WERI-Rb-1 (cell line): ENCODE data around the gene PLXNA4.
A peak's percentile ranks its signal among the peaks of the same experiment; 100 is the strongest.

ENCODE experiments used
- DNase-seq: peaks from one replicate; pipeline ENCODE4 v3.0.0-alpha.2; 2020
- H3K27ac ChIP-seq: fragments of 250-450 bp; sonication (Bioruptor Pico); 2 replicates; pipeline ENCODE4 v1.5.1; 2020; ENCODE audit warnings: mild to moderate bottlenecking, moderate library complexity
- H3K27me3 ChIP-seq: fragments of 250-450 bp; sonication (Bioruptor Pico); 2 replicates; pipeline ENCODE4 v1.5.1; 2021; ENCODE audit warnings: mild to moderate bottlenecking, low read depth, moderate library complexity; ENCODE audit not compliant: insufficient read depth, severe bottlenecking
- H3K36me3 ChIP-seq: fragments of 250-450 bp; sonication (Bioruptor Pico); 2 replicates; pipeline ENCODE4 v1.5.1; 2020; ENCODE audit warnings: mild to moderate bottlenecking, moderate library complexity
- H3K4me3 ChIP-seq: 2 replicates; pipeline ENCODE4 v1.5.1; 2011; ENCODE audit warnings: low read depth, mild to moderate bottlenecking, control low read depth, low read length
- H3K9me3 ChIP-seq: fragments of 250-450 bp; sonication (Bioruptor Pico); 2 replicates; pipeline ENCODE4 v1.5.1; 2021; ENCODE audit warnings: mild to moderate bottlenecking, moderate library complexity; ENCODE audit not compliant: severe bottlenecking
- CTCF ChIP-seq: IDR thresholded peaks from 2 replicates; pipeline ENCODE4 v1.5.1; 2011; ENCODE audit warnings: low read depth, mild to moderate bottlenecking, control low read depth, inconsistent platforms, low read length

The PLXNA4 gene

GRCh38 chr7:132190683-132191082, 385.6 kb downstream of the PLXNA4 start:
- no peaks in the 10 kb centered on the region for H3K36me3 ChIP-seq
- no peak overlapping the region for H3K4me3 ChIP-seq
- no peak for TF ChIP-seq CTCF
- DNase-seq = peak; percentile 40
- H3K9me3 ChIP-seq = peaks cover 10% of the 10 kb centered on the region
- H3K27me3 ChIP-seq = no peaks in the 10 kb centered on the region
- H3K27ac ChIP-seq = no peak overlapping the region

- Histone ChIP-seq H3K36me3 (no peaks in the 10 kb centered on the region), H3K27me3 (no peaks in the 10 kb centered on the region), H3K4me3 (no peak overlapping the region), H3K9me3 (peaks cover 10% of the 10 kb centered on the region), H3K27ac (no peak overlapping the region)
- no peak for TF ChIP-seq CTCF
- DNase-seq = no peak
Measured at GRCh38 chr7:132189881-132190280, 386.4 kb downstream of the PLXNA4 start.

- Histone ChIP-seq H3K27ac (no peak overlapping the region), H3K36me3 (no peaks in the 10 kb centered on the region), H3K4me3 (no peak overlapping the region), H3K9me3 (peaks cover 10% of the 10 kb centered on the region), H3K27me3 (no peaks in the 10 kb centered on the region)
- DNase-seq = no peak
- TF ChIP-seq CTCF = no peak
Measured at GRCh38 chr7:132187869-132188789, 388.1 kb downstream of the PLXNA4 start.

- no peak overlapping the region for H3K27ac ChIP-seq
- no peak overlapping the region for H3K4me3 ChIP-seq
- no peaks in the 10 kb centered on the region for H3K27me3 ChIP-seq
- H3K9me3 ChIP-seq = peaks cover 10% of the 10 kb centered on the region
- no peak for TF ChIP-seq CTCF
- DNase-seq = no peak
- no peaks in the 10 kb centered on the region for H3K36me3 ChIP-seq
Measured at GRCh38 chr7:132187391-132187790, 388.9 kb downstream of the PLXNA4 start.

- H3K27me3 ChIP-seq = no peaks in the 10 kb centered on the region
- peak overlapping the region; percentile 44 for H3K27ac ChIP-seq
- no peak overlapping the region for H3K4me3 ChIP-seq
- peaks cover 10% of the 10 kb centered on the region for H3K9me3 ChIP-seq
- no peak for TF ChIP-seq CTCF
- DNase-seq = no peak
- no peaks in the 10 kb centered on the region for H3K36me3 ChIP-seq
Measured at GRCh38 chr7:132185150-132185549, 391.1 kb downstream of the PLXNA4 start.
